ENCODE data around the gene NDUFV2.
"Not testable (repeated sequence)": the region's sequence is repeated elsewhere in the genome, so short reads cannot be mapped to it uniquely, and the experiment has no call there.

NDUFV2 gene

GRCh38 chr18:9102508-9103375 is at the start of gene NDUFV2:
Gene NDUFV2 (plus strand): TSS chr18:9102699. CDS start chr18:9102744, 45 bp downstream.
- DNase-seq (ENCODE audit: low read depth in 4 of 4, low spot score in 1 of 4), result peak; percentile 94 to 99 (median 96)

DNA sequence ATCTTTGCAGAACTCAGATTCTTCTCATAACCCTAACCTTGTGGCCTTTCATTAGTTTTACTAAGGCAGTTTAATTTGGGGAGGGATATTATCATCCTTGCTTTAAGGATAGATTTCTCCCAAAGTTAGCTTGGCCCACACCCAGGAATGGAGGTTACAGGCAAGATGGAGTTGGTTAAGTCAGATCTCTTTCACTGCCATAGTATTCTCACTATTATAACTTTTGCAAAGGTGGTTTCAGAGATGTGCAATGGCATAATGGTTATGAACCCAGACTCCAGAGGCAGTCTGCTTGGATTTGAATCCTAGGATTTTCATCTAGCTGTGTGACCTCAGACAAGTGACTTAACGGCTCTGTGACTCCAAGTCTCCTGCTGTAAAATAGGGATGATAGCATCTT is 48.7 kb upstream of the NDUFV2 start:
- no peak for DNase-seq (ENCODE audit: low read depth in 4 of 4, low spot score in 1 of 4)

GRCh38 chr18:9055185-9055584 is 47.3 kb upstream of the NDUFV2 start:
- no peak for DNase-seq (ENCODE audit: low read depth in 4 of 4, low spot score in 1 of 4)

GRCh38 chr18:9055626-9056025 is 46.9 kb upstream of the NDUFV2 start:
- no peak for DNase-seq (ENCODE audit: low read depth in 4 of 4, low spot score in 1 of 4)

GRCh38 chr18:9057646-9058045 is 44.9 kb upstream of the NDUFV2 start:
- no peak for DNase-seq (ENCODE audit: low read depth in 4 of 4, low spot score in 1 of 4)

DNA sequence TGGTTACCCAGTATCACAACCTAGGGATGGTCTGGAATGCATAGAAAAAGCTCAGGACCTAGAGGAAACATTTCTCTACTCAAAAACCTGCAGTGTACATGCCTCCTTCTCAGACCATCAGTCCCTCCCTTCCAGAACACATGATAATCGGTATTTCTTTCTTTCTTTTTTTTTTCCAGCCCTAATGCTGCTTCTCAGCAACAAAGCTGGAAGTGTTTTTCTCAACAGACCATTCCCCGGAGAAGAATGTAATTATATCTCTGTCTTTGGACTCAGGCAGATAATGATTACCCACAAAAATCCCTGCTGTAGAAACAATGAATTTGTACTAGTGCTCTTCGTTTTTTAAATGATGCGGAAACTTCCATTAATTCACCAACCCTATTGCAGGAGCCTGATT is 44.1 kb upstream of the NDUFV2 start:
- DNase-seq (ENCODE audit: low read depth in 4 of 4, low spot score in 1 of 4), result no peak

- DNase-seq (ENCODE audit: low read depth in 4 of 4, low spot score in 1 of 4), result no peak
These were observed 40.1 kb upstream of the NDUFV2 start for GRCh38 chr18:9062418-9062751.

GRCh38 chr18:9065864-9066263 is 36.6 kb upstream of the NDUFV2 start:
- no peak for DNase-seq (ENCODE audit: low read depth in 4 of 4, low spot score in 1 of 4)

DNA sequence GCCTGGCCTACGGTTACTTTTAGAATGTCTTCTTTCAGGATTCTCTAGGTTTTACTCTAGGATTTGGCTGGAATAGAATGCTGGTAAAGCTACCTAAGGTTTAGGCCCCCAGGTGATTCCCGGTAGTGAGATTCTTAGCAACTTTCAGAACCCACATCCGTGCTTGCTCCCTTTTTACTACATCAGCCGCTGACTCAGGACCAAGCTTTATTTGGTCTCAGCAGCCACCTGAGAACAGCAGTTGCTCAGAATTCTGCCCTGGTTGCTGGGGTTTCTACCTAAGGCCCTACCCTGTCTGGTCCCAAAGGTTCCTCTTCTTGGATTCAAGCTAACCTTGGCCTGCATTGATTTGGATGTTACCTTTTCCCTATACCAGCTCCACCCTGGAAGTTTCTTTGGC is 36.1 kb upstream of the NDUFV2 start:
- no peak for DNase-seq (ENCODE audit: low read depth in 4 of 4, low spot score in 1 of 4)

GRCh38 chr18:9066817-9067306 is 35.6 kb upstream of the NDUFV2 start:
- DNase-seq (ENCODE audit: low read depth in 4 of 4, low spot score in 1 of 4), result no peak

GRCh38 chr18:9067823-9068222 is 34.7 kb upstream of the NDUFV2 start:
- no peak for DNase-seq (ENCODE audit: low read depth in 4 of 4, low spot score in 1 of 4)

DNA sequence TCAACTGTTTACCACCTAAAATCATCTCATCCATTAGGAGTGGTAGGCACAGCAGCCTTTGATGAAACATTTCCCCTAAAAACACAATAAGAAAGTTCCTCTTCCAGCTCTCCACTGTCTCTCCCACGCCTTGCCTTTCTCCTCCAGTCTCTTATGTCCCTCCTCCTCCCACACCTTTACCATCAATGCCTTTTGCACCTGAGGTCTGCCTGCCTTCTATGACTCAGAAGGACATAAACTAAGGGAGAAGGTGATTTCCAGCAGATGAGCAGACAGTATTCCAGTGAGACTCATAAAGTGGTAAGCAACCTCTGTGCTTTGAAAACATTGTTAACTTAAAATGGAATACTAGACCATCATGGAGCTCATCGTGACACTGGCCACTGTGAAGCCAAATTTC is 34.2 kb upstream of the NDUFV2 start:
- DNase-seq (ENCODE audit: low read depth in 4 of 4, low spot score in 1 of 4), result no peak

- DNase-seq (ENCODE audit: low read depth in 4 of 4, low spot score in 1 of 4), result no peak
These were observed 32.9 kb upstream of the NDUFV2 start for GRCh38 chr18:9069601-9070000.

- DNase-seq (ENCODE audit: low read depth in 4 of 4, low spot score in 1 of 4), result no peak
These were observed 32.3 kb upstream of the NDUFV2 start for GRCh38 chr18:9070212-9070611.

DNA sequence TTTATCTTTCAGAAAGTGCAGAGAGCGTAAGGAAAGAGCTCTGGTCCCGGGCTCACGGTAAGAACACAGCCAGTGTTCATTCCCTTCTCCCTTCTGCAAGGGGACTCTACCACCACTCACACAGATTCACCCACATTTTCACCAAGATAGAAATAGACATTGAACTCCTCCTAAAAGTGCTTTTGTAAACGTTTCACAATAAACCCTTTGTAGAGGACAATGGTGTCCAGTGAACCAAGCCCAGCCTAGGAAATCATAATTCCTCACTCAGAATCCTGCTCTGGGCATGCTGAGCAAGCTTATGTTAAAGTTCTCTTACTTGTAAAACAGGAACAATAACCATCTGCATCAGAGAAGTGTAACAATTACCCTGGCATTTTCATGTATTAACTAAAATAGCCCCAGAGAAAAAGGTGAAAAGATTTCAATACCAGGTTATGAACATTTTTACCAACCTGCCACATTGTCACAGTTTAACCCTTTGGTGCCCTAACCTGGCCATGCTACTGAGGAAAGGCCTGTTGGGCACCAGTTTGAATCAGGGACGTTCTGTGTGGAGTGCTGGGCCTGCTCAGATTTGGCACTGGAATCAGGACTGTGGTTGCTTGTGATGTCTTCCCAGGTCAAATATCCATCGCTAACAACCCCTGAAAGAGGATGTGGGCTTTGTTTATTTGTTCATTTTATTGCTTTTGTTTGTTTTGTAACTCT is 22.5 kb upstream of the NDUFV2 start:
- no peak for DNase-seq (ENCODE audit: low read depth in 4 of 4, low spot score in 1 of 4)

DNA sequence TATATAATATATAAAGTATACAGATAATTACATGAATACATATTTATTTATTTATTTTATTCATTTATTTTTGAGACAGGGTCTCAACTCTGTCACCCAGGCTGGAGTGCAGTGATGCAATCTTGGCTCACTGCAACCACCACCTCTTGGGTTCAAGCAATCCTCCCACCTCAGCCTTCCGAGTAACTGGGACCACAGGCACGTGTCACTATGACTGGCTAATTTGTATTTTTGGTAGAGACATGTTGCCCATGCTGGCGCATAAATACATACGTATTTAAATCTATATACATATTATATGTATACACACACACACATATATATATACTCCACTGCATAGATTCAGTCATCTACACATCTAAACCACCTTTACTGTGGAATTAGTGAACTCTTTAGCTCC is 20.6 kb upstream of the NDUFV2 start:
- no peak for DNase-seq (ENCODE audit: low read depth in 4 of 4, low spot score in 1 of 4)

GRCh38 chr18:9082711-9083510 is 19.6 kb upstream of the NDUFV2 start:
- no peak for DNase-seq (ENCODE audit: low read depth in 4 of 4, low spot score in 1 of 4)

DNA sequence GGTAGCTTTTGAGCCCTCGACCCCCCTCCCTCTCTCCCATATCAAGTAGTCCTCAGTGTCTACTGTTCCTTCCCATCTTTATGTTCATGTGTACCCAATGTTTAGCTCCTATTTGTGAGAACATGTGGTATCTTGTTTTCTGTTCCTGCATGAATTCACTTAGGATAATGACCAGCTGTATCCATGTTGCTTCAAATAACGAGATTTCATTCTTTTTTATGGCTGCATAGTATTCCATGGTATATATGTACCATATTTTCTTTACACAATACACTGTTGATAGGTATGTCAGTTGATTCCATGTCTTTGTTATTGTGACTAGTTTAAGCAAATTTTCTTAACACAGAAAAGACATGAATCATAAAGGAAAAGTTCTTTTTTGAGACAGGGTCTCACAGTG is 16.5 kb upstream of the NDUFV2 start:
- no peak for DNase-seq (ENCODE audit: low read depth in 4 of 4, low spot score in 1 of 4)

DNA sequence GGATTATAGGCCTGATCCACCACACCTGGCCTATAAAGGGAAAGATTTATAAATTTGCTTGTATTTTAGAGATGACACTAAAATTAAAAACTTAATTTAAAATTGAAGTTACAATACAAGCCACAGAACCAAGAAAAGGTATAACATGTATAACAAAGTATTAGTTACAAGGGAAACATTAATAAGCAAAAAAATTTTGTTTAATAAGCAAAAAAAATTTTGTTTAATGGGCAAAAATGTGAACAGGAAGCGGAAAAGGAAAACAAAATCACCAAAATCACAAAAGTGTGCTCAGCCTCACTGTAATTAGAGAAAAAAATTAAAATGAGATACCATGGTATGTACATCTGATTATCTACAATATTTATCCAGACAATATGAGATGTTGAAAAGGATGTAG is 15.9 kb upstream of the NDUFV2 start:
- no peak for DNase-seq (ENCODE audit: low read depth in 4 of 4, low spot score in 1 of 4)

DNA sequence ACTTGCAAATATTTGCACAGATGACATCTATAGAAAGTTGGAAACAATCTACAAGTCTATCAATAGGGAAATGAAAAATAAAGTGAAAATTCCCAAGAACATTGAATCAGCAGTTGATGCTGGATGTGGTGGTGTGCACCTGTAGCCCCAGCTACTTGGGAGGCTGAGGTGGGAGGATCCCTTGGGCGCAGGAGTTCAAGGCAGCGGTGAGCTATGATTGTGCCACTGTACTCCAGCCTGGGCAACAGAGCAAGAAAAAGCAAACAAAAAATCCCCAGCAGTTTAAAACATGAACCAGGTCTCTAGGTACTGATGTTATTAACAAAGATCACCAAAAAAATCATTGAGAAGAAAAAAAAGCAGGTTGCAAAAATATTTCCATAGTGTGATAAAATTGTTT is 15.4 kb upstream of the NDUFV2 start:
- DNase-seq (ENCODE audit: low read depth in 4 of 4, low spot score in 1 of 4), result no peak

DNA sequence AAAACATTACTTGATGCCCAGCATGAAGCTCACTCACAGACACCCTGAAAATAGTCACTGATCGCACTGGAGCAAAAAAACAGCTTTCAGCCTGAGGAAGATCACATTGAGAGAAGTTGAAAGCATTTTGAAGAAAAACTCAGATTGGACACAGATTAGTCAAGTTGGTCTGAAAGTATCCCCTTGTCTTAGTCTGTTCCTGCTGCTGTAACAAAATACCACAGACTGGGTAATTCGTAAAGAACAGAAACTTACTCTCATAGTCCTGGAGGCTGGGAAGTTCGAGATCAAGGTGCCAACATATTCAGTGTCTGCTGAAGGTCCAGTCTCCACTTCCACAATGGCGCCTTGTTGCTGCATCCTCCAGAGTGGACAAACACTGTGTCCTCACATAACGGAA is 14.2 kb upstream of the NDUFV2 start:
- no peak for DNase-seq (ENCODE audit: low read depth in 4 of 4, low spot score in 1 of 4)

- not testable (repeated sequence) for DNase-seq (ENCODE audit: low read depth in 4 of 4, low spot score in 1 of 4)
These were observed 13.8 kb upstream of the NDUFV2 start for GRCh38 chr18:9088727-9089126.

Data from stimulated activated CD4-positive, alpha-beta T cell treated with anti-CD3 and anti-CD28 coated beads, Interleukin-1b, Interleukin-23, amount 100 ng/mL, for 24 hours (primary cell).